ENCODE data around the gene ZNF521.

ZNF521 gene

DNA sequence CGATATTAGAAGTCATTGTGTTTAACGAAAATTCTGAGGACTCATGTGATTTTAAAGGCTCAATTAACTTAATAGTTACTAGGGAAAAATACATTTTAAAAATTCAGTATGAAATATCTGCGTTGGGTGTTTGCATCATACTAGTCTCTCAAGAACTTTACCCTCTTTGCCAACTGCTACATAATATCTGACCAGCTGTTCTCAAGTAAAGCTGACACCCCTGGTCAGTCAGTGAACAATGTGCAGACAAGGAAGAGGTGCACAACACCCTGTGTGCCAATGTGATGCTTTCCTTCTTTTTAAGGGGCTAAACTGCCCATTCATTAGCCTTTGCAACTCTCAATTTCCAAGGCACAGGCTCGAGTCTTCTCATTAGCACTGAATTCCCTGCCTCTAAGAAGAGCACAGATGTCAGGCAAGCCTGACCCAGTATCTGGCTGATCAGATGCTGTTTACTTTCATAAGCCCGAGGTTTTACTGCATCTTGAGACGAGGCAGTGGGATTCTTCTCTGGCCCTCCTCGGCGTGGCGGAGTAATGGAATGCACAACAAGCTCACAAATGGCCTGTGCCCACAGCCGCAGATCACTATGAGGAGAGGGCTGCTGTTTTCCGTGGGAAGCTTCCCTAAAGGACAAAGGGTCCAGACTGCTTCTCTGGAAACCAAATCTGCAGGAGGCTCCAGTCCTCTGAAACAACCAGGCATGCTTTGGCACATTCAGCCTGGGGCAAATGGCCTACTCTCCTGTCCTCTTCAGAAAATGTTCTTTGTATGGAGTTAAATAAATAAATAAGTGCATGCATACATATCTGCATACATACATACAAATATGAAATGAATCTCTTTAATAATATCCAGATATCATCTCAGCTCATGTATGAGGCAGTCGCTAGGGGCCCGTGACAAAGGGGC lies 240.3 kb downstream of the ZNF521 start:
- TF ChIP-seq POLR2AphosphoS5 (IDR thresholded peaks at IDR 0.05; ENCODE audit: low read depth, low read length) (no peak), FOXP2 (optimal IDR thresholded peaks at IDR 0.05; ENCODE audit: borderline replicate concordance, extremely low read depth, extremely low read length, insufficient read depth) (no peak), TAF1 (IDR thresholded peaks at IDR 0.05; ENCODE audit: borderline replicate concordance, insufficient read depth, low read length) (no peak), SIN3A (IDR thresholded peaks at IDR 0.05; ENCODE audit: borderline replicate concordance, insufficient read depth, low read length) (no peak)
- TF ChIP-seq, protein P1, sequence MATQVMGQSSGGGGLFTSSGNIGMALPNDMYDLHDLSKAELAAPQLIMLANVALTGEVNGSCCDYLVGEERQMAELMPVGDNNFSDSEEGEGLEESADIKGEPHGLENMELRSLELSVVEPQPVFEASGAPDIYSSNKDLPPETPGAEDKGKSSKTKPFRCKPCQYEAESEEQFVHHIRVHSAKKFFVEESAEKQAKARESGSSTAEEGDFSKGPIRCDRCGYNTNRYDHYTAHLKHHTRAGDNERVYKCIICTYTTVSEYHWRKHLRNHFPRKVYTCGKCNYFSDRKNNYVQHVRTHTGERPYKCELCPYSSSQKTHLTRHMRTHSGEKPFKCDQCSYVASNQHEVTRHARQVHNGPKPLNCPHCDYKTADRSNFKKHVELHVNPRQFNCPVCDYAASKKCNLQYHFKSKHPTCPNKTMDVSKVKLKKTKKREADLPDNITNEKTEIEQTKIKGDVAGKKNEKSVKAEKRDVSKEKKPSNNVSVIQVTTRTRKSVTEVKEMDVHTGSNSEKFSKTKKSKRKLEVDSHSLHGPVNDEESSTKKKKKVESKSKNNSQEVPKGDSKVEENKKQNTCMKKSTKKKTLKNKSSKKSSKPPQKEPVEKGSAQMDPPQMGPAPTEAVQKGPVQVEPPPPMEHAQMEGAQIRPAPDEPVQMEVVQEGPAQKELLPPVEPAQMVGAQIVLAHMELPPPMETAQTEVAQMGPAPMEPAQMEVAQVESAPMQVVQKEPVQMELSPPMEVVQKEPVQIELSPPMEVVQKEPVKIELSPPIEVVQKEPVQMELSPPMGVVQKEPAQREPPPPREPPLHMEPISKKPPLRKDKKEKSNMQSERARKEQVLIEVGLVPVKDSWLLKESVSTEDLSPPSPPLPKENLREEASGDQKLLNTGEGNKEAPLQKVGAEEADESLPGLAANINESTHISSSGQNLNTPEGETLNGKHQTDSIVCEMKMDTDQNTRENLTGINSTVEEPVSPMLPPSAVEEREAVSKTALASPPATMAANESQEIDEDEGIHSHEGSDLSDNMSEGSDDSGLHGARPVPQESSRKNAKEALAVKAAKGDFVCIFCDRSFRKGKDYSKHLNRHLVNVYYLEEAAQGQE (IDR thresholded peaks at IDR 0.05; ENCODE audit: insufficient read depth in 1 of 2, low read depth in 2 of 2, low read length in 2 of 2) = no peak

DNA sequence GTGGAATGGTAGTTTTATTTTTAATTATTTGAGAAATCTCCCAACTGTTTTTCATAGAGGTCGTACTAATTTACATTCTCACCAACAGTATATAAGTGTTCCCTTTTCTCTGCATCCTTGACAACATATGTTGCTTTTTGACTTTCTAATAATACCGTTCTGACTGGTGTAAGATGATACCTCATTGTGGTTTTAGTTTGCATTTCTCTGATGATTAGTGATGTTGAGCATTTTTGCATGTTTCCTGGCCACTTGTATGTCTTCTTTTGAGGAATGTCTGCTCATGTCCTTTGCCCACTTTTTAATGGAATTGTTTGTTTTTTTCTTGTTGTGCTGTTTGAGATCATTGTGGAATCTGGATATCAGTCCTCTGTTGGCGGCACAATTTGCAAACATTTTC lies 242.5 kb downstream of the ZNF521 start:
- no peak for TF ChIP-seq TAF1 (IDR thresholded peaks at IDR 0.05; ENCODE audit: borderline replicate concordance, insufficient read depth, low read length)
- TF ChIP-seq POLR2AphosphoS5 (IDR thresholded peaks at IDR 0.05; ENCODE audit: low read depth, low read length) = no peak

DNA sequence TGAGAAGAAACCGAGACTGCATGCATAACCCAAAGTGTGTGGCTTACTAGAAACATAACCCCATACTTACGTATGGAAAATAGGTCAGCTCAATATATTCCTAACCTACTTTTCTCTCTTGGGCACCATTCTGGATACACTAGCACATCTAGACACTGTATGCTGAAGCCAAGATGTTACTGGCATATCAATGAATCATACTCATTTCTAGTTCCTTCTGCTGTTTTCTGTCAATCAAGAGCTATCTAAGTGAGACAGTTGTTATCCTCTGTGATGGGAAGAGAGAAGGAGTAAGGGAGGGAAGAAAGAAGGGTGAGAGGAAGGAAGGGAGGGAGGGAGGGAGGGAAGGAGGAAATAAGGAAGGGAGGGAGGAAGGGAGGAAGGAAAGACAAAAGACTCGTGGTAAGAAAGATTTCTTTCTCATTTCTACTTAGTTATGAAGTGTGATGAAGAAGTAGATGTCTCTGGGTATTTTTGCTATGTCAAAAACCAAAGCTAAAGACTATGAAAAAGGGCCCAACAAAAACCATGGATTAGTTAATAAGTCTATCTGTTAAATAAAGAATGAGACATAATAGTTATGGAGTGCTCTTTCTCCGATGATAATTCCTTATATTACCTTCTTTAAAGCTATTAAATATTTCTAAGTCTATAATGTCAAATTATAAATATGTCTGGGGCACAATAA lies 248.4 kb downstream of the ZNF521 start:
- TF ChIP-seq FOXP2 (optimal IDR thresholded peaks at IDR 0.05; ENCODE audit: borderline replicate concordance, extremely low read depth, extremely low read length, insufficient read depth) = no peak
- TF ChIP-seq, protein P1 (IDR thresholded peaks at IDR 0.05; ENCODE audit: insufficient read depth in 1 of 2, low read depth in 2 of 2, low read length in 2 of 2) = no peak
- no peak for TF ChIP-seq SIN3A (IDR thresholded peaks at IDR 0.05; ENCODE audit: borderline replicate concordance, insufficient read depth, low read length)
- no peak for TF ChIP-seq TAF1 (IDR thresholded peaks at IDR 0.05; ENCODE audit: borderline replicate concordance, insufficient read depth, low read length)
- no peak for TF ChIP-seq POLR2AphosphoS5 (IDR thresholded peaks at IDR 0.05; ENCODE audit: low read depth, low read length)

DNA sequence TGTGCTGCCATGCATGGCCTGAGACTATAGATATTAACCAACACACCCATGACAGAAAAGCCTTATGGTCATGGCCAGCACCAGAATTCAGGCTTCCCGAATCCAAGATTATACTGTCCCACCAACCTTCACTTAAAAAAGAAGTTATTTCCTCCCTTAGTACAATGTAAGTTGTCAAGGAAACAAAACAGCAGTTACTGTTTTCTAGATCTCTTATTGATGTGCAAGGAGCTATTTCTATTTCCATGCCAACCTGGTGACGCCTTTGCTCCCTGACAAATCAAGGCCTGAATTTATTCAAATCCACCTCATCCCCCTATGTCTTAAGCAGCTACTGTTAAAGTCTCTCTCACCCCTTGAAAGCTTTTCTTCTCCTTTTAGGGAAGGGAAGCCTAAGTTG lies 249.3 kb downstream of the ZNF521 start:
- no peak for TF ChIP-seq FOXP2 (optimal IDR thresholded peaks at IDR 0.05; ENCODE audit: borderline replicate concordance, extremely low read depth, extremely low read length, insufficient read depth)
- TF ChIP-seq SIN3A (IDR thresholded peaks at IDR 0.05; ENCODE audit: borderline replicate concordance, insufficient read depth, low read length) = no peak
- TF ChIP-seq, protein P1 (IDR thresholded peaks at IDR 0.05; ENCODE audit: insufficient read depth in 1 of 2, low read depth in 2 of 2, low read length in 2 of 2) = no peak
- no peak for TF ChIP-seq POLR2AphosphoS5 (IDR thresholded peaks at IDR 0.05; ENCODE audit: low read depth, low read length)
- TF ChIP-seq TAF1 (IDR thresholded peaks at IDR 0.05; ENCODE audit: borderline replicate concordance, insufficient read depth, low read length) = no peak

DNA sequence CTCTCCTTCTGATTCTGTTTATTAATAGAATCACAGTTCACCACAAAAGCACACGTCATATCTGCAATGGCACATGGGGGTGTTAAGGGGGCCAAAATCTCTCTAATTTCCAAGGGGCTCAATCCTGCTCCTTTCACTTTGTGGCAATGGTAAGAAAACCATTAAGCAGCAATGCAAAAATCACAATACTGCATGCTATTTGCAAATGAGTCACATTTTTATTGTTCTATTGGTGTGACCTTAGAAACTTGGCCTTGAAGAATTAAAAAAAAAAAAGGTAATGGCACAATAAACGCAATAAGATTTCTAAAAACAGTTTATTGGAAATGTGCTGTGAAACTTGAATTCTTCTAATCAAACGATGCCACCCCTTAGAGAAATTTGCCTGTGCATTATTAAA lies 251.5 kb downstream of the ZNF521 start:
- TF ChIP-seq, protein P1 (IDR thresholded peaks at IDR 0.05; ENCODE audit: insufficient read depth in 1 of 2, low read depth in 2 of 2, low read length in 2 of 2) = no peak
- TF ChIP-seq POLR2AphosphoS5 (IDR thresholded peaks at IDR 0.05; ENCODE audit: low read depth, low read length) = no peak
- no peak for TF ChIP-seq FOXP2 (optimal IDR thresholded peaks at IDR 0.05; ENCODE audit: borderline replicate concordance, extremely low read depth, extremely low read length, insufficient read depth)
- no peak for TF ChIP-seq TAF1 (IDR thresholded peaks at IDR 0.05; ENCODE audit: borderline replicate concordance, insufficient read depth, low read length)
- TF ChIP-seq SIN3A (IDR thresholded peaks at IDR 0.05; ENCODE audit: borderline replicate concordance, insufficient read depth, low read length) = no peak

Data from PFSK-1 (cell line).